ENCODE measurements around the gene CELA3A.
"Not testable (repeated sequence)": the region's sequence is repeated elsewhere in the genome, so short reads cannot be mapped to it uniquely, and the experiment has no call there.

Gene CELA3A

DNA sequence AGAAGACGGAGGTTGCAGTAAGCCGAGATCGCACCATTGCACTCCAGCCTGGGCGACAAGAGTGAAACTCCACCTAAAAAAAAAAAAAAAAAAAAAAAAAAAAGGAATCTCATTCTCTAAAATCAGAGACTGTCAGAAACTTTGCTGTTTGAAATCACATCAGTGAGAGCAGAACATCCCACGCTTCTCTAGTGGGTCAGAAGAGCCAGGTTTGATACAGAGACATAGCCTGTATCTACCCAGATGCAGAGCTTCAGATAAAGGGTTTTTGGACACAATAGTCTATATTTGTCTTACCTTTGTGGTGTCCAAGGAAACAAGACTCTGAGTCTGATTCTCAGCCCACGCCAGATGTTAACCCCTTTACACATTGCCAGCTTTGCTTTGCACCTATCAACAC, 19.6 kb downstream of the CELA3A start:
- DNase-seq = no peak

DNA sequence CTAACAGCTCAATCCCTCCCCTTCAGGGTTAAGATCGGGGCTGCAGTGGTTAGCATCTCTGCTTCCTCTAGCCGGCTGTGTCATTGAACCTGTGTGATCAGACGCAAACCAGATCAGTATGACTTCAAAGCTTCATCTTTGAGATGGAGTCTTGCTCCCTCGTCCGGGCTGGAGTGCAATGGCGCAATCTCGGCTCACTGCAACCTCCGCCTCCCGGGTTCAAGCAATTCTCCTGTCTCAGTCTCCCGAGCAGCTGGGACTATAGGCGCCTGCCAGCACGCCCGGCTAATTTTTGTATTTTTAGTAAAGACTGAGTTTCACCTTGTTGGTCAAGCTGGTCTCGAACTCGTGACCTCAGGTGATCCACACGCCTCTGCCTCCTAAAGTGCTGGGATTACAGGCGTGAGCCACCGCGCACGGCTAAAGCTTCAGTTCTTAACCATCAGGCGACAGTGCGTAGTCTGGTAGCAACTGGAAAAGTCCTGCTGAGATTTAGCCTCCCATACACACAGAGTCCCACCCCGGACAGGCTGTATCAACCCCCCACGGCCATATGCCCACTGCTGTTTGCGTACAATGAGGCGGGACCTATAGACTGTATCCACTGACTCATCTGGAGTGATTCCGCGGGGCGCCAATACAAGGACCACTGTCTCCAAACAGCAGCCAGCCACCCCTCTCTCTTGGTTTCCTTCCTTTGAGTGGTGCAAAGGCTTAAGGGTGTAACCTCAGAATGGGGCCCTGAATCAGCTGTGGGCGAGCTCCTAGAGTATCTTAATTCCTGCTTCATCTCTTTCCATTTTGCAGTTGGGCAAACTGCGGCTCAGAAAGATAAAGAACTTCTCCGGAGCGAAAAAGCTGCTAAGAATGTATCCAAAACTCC, 23.3 kb downstream of the CELA3A start:
- peak; percentile 84 for DNase-seq

DNA sequence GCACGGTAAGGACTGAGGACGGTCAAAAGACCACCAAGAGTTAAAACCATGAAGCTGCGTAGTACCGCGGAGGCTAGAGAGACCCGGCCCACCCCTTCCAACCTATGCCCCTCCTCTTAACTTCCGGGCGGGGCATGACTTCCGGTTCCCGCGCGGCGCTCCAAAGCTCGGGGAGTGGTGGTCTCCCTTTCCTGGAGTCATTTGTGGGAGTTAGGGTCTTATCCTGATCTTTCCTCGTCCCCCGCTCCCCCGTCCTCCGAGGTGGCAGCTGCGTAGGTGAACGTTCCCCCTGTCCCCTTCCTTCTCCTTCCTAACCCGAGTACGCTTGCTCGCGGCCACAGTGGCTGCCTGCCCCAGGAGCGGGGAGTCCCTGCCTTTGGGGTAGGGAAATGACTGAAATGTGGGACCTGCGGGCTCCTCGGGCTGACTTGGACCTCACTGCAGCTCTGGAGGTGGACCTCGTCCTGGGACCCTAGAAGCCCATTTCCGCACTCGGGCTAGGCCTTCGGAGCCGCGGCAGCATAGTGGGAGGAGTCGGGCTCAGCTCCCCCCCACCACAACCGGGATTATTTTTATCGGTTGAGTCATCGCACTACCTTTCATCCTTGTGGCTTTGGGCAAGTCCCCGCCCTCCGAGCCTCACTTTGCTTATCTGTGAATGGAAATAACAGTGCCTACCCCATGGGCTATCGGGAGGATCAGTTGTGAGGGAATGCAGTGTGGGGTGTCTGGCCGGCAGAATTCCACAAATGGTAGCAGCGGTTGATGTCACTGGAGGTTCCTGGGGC, 24.1 kb downstream of the CELA3A start:
- DNase-seq = peak; percentile 91 to 92

DNA sequence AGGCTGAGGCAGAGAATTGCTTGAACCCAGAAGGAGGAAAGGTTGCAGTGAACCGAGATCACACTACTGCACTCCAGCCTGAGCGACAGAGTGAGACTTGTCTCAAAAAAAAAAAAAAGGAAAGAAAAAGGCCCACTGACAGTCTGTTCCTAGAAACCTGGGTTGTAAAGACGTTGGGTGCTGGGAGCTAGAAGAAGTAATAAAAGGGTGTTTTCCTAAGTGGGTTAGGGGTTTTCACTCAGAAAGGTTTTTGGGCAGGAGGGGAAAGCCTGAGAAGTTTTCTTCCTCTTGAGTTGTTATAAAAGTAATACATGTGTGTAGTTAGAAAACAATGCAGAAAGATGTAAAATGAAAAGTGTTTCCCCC, 25.4 kb downstream of the CELA3A start:
- no peak for DNase-seq

DNA sequence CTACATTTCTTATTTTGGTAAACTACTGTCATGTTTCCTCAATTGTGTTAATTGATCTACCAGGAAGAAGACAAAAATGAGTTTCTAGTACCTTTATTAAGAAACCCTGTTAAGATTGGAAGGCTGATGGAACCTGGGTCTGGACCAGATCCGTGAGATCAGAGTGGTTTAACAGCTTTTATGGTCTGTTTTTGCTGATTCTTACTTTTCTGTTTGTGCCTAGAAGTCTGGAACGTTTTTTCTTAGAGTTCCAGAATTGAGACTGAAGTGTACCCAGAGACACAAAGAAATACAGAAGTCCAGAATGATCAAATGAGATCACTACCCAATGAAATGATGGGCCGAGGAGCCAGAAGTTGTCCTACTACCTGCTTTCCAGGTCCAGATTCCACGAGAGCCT, 28.6 kb downstream of the CELA3A start:
- DNase-seq = no peak

DNA sequence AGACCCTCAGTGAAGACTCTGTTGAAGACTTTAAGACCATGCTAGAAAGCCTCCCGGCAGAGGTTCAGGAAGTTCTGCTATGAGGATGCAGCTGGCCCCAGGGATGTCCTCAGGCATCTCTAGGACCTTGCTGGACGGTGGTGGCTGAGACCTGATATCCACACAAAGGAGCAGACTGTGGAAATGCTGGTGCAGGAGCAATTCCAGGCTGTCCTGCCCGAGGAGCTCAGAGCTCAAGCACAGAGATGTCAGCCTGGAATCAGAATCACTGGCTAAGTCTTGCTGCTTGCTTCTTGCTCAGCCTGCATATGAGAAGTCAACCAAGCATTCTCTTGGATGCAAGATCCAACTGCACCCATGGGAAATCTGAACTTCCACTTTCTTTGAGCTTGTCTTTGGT, 29.0 kb downstream of the CELA3A start:
- no peak for DNase-seq

DNA sequence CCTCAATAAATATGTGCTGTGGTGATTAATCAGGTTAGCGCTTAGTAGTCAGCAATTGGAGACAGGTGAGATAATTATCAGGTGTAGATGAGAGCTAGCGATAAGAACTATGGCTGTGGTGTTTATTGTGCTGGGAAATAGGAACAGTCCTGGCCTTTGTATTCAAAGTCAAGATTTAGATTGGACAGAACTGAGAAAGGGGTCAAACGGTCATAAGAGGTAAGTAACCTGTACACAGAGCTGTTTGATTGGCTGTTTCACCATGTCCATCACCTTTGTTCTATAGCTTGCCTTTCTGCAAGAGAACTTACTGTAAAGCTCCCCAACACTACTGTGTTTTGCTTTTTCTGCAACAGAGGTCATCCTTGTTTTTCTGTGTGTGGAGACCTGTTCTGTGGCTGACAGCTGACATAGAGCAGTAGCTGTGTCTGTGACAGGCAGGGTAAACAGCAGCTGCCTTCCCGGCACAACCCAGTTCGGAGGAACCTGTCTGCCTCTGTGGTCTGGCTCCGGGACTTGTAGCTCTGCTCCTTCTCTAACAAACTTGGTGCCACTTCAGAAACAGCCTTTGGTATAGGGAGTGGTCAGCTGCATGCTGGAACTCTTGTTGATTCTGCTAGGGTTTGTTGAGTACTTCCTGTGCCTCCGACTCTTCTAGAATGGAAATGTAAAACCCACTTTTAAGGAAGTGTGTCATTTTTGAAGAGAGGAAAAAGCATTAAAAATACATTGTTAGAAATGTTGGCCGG, 29.9 kb downstream of the CELA3A start:
- DNase-seq = peak; percentile 46 to 48

DNA sequence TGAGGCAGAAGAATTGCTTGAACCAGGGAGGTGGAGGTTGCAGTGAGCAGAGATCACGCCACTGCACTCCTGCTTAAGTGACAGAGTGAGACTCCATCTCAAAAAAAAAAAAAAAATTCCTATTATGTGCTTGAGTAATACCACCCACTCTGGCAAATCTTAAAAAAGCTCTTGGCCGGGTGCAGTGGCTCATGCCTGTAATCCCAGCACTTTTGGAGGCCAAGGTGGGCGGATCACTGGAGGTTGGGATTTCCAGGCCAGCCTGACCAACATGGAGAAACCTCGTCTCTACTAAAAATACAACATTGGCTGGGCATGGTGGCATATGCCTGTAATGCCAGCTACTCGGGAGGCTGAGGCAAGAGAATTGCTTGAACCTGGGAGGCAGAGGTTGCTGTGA, 33.4 kb downstream of the CELA3A start:
- not testable (repeated sequence) for DNase-seq

DNA sequence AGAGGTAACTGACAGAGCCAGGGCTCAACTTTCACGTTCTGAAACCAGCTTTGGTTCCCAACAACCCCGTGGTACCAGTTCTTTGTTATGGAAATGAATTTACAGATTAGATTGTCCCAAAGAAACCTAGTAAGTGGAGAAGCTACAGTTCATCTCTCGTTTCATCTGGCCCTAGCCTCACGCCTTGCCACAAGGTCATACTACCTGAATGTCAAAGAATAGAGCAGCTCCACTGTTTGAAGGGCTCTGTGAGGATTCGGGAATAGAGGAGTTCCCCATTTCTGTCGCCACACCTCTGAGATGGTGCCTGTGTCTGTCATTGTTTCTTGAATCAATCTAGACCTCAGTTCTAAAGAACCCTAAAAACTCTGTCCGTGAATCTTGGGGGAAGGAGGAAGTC, 36.1 kb downstream of the CELA3A start:
- no peak for DNase-seq

DNA sequence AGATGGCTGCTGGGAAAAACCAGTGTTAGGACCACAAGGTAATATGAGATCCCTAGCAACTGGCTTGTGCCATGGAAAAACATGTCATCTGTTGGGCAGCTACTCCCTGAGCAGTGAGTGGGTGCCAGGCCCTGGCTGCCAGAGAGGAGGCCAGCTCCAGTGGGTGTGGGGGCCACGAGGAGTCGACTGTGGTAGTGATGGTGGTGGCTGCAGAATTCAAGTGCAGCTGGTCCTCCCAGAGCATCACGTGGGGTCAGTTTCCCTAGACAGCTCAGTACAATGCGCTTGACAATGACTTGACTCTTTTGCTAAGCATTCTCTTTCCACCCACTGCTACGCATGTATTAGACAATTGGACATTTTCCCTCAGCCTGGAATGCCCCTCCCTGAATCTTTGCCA, 36.6 kb downstream of the CELA3A start:
- no peak for DNase-seq

DNA sequence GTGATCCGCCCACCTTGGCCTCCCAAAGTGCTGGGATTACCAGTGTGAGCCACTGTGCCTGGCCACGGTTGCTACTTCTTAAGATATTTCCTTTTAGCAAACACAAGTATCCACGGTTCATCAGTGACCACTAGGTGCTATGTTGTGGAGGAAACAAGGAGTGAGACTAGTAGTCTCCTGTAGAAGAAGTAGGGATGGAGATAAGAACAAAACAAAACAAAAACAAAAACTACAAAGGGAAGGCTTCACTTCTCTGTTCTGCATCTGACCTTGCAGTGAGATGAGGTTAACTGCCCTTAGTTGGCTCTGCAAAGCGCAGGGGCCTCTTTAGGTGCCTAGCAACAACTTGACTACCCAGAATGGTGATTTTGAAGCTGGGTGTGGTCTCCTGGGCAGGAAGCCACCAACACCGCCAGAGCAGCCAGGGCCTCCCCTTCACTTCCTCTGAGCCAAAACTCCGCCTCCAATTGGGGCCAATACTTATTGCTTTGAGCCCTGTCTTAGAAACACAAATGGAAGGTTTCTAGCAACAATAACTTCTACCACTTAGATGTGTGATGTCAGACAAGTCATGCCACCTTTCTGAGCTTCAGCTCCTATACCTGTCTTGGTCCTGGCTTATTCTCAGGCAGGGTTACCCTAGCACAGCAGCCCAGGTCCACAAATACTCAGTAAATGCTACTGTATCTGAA, 38.3 kb downstream of the CELA3A start:
- DNase-seq = peak; percentile 84 to 88

DNA sequence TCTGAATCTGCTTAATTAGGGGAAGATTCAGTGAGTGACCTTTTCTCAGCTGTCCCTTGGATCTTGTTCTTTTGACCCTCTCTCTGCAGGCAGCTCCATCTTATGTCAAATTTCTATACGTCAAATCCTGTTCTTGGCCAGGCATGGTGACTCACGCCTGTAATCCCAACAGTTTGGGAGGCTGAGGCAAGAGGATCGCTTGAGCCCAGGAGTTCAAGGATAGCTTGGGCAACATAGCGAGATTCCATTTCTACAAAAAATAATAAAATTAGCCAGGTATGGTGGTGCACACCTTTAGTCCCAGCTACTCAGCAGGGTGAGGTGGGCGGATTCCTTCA, 38.8 kb downstream of the CELA3A start:
- DNase-seq = no peak

DNA sequence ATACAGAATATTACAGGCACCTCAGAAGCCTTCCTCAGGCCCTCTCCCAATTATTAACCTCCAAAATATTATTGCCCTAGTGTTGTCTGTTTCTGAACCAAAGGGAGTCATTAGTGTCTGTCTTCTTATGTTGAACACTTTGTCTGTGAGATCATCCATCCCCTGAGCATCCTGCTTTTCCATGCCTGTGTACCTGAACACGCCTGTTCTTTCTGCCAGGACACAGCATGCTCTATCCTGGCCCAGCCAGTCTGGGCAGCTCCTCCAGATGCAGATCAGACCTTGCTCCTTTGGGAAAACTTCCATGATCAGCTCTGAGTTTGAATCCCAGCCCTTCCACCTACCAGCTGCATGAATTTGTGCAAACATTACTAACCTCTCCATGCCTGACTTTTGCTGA, 40.0 kb downstream of the CELA3A start:
- DNase-seq = no peak

DNA sequence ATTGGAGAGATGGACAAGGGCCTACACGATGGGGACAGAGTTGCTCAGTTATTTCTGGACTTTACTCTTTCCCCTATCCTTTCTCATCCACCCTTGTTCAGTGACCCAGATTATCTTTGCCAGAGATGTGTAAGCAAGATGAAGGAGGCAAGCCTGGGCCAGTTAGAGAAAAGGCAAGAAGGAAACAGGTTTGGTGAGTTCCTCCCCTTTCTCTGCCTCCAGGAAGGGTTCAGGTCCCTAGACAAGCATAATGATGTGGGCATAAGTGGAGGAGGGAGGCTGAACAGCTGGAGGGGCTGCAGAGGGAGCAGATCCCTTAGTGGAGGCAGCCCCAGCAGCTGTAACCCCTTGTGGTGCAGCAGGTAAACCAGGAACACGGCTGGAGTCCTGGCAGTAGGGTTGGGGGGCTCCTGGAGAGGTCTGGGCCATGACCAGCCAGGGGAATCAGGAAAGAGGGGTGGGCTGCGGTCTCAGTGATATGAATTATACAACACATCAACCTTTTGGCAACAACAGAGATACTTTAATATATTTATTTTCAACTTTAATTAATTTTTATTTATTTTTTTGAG, 41.8 kb downstream of the CELA3A start:
- no peak for DNase-seq

DNA sequence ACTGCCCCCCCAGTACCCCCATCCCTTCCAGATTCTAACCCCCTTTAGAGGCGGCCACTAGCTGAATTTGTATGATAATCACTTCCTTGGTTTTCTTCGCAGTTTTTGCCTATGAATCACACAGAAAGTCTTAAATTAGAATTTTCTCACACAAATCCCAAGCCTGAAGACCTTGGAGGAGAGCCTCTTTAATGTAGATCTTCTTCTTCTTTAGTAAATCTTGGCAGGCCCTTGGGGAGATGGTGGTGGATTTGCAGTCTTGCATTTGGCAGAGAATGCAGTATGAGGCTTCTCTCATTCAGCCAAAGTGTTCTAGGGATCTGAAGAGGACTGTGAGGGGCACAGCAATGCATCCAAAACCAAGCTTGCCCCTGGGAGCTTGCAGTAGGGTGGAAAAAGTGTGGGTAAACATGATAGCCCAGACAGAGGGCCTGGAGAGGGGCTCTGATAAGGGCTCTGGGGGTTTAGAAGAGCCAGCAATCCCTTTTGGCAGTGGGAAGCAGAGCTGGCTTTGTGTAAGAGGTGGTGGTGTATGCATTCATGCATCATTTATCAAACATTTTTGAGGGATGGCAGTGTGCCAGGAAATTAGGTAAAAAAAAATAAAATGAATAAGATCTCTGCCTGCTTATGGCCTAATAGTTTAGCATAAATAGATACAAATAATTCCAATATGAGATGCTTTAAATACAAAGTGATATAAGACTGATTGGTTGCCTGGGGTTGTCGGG, 43.4 kb downstream of the CELA3A start:
- DNase-seq = no peak

DNA sequence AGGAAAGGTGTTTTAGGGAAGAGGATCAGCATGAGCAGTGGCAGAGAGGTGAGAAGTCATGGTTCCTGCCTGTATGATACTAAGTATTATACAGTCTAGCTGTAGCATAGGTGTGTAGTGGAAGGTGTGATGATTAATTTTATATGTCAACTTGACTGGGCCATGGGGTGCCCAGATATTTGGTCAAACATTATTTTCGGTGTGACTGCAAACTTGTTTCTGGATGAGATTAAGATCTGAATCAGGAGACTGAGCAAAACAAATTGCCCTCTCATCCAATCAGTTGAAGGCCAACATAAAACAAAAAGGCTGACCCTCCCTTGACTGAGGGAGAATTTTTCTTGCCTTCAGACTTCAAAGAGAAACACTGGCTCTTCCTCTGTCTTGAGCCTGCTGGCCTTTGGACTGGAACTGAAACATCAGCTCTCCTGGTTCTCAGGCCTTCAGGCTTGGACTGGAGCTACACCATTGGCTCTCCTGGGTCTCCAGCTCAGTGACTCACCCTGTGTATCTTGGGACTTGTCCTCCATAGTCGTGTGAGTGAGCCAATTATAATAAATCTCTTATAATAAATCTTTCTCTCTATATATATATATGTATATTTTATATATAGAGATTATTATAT, 44.3 kb downstream of the CELA3A start:
- no peak for DNase-seq

DNA sequence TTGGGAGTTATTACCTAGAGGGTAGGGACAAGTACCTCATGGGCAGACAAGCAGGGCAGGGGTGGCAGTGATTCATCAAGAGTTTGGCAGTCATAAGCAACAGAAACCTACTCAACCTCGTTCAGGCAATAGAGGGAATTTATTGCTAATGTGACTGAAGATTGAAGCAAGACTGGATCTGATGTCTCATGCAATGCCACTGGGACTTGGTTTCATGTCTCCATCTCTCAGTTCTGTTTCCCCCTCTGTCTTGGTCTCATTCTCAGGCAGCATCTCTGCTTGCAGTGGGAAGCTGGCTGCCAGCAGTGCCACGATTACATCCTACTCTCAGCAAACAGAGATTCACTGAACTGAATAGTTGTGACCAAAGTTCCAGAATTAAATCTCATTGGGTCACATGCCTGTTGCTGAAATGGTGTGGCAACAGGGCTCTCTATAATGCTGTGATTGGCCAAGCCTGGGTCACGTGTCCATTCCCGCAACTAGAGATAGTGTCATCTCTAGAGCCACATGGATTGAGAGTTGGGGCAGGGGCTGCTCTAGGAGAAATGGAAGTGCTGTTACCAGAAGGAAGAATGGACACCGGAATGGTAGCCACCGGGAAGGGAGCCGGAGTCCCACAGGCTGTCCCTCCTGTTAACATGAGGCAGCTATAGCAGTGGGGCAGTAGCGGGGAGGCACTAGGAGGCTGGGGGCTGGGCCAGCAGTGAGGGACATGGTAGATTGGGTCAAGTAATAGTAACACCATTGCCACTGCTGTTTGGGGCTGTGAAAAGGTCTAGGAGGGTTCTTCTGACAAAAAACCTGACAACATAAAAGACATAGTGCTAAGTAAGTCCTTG, 47.1 kb downstream of the CELA3A start:
- peak; percentile 52 to 64 for DNase-seq

DNA sequence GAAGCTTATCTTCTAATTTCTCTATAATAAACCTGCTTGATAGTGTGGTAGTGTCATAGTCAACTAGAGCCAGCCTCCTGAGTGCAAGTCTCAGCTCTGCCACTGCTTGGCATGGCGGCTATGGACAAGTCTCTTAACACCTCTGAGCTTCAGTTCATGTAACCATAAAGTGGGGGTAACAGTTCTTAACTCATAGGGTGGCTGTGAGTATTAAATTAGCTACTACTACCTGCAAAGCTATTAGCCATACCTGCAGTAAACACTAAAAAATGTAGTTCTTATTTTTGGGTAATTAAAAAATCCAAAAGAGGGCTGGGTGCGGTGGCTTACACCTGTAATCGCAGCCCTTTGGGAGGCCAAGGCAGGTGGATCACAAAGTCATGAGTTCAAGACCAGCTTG, 48.9 kb downstream of the CELA3A start:
- no peak for DNase-seq

DNA sequence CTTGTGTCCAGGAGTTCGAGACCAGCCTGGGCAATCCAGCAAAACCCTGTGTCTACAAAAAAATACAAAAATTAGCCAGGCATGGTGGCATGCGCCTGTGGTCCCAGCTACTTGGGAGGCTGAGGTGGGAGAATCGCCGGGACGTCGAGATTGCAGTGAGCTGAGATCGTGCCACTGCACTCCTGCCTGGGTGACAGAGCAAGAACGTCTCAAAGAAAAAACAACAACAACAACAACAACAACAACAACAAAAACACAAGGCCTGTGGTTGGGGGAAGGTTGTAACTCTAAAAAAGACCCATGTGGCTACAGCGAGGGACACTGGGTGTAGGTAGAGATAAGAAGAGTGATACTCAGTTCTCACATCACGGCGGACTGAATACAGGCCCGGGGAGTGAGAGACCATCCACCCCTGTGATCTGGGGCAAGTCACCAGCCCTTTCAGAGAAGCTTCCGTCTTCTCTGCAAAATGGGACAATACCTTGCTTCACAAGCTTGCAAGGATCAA, 50.2 kb downstream of the CELA3A start:
- no peak for DNase-seq
